GM20000 (cell line): ENCODE results near the gene CHST5.
A peak's percentile ranks its signal among the peaks of the same experiment; 100 is the strongest.

Source experiments
- DNase-seq: peaks from one replicate; pipeline ENCODE4 v3.0.0; 2012; ENCODE audit warnings: low spot score
- CTCF ChIP-seq: IDR thresholded peaks from 2 replicates; pipeline ENCODE4 v1.5.1; 2012; ENCODE audit warnings: mild to moderate bottlenecking, control low read depth; ENCODE audit errors: extremely low read depth, missing control alignments

CHST5 gene

GRCh38 chr16:75535901-75536300 is at the start of gene CHST5:
Gene CHST5 (minus strand): TSS chr16:75536108. CDS start chr16:75530384, 5,724 bp downstream.
- DNase-seq, result no peak
- no peak for TF ChIP-seq CTCF

GRCh38 chr16:75584108-75584507 is 48.2 kb upstream of the CHST5 start:
- no peak for DNase-seq
- TF ChIP-seq CTCF, result no peak

- DNase-seq, result no peak
- no peak for TF ChIP-seq CTCF
Measured at GRCh38 chr16:75579281-75579834, 43.5 kb upstream of the CHST5 start.

- TF ChIP-seq CTCF, result no peak
Measured at GRCh38 chr16:75578725-75579124, 42.8 kb upstream of the CHST5 start.

GRCh38 chr16:75578212-75578611 is 42.3 kb upstream of the CHST5 start:
- no peak for DNase-seq
- TF ChIP-seq CTCF, result no peak

More at GRCh38 chr16:75578725-75579124, 42.8 kb upstream of the CHST5 start:
- DNase-seq, result no peak

GRCh38 chr16:75576384-75576811 is 40.5 kb upstream of the CHST5 start:
- peak; percentile 32 for DNase-seq

GRCh38 chr16:75575958-75576357 is 40.0 kb upstream of the CHST5 start:
- TF ChIP-seq CTCF, result no peak

More at GRCh38 chr16:75576384-75576811, 40.5 kb upstream of the CHST5 start:
- no peak for TF ChIP-seq CTCF

More at GRCh38 chr16:75575958-75576357, 40.0 kb upstream of the CHST5 start:
- DNase-seq, result no peak
